Pancreas (tissue), 10 donors: ENCODE data around the gene TSPAN9. TPM values are rescaled to one million over a fixed set of nuclear protein-coding genes. Genes with fewer than 3 reads are reported as not detected.
A peak's percentile ranks its signal among the peaks of the same experiment; 100 is the strongest.

Experiments
- ATAC-seq, 4 donors: fragments of 200-7000 bp; cut with Tn5 transposase; one replicate each; pipeline versions ENCODE4 v1.8.0 to v1.9.1; 2020; ENCODE audit warnings: mild to moderate bottlenecking in 4 of 4, moderate library complexity in 4 of 4
- DNase-seq, 6 donors: peaks; one replicate each; pipeline ENCODE4 v3.0.0-alpha.2; 2020
- FAIRE-seq: peaks from 2 replicates; lab custom pipeline; 2012; peaks lifted over from hg19 to GRCh38; lab: Jason Lieb, UNC
- H3K27ac ChIP-seq, 4 donors: fragments of 200-600 bp; sonication (generic); 1 replicate in 3 of 4; 2 replicates in 1 of 4; pipeline versions ENCODE4 v1.5.0 to v1.8.0; 2020
- H3K27me3 ChIP-seq, 4 donors: fragments of 200-600 bp; one replicate each; pipeline ENCODE4 v1.8.0; 2021
- H3K36me3 ChIP-seq, 3 donors: fragments of 200-600 bp; sonication (generic) in 1 of 3; one replicate each; pipeline versions ENCODE4 v1.5.0 to v1.8.0; 2020 to 2021
- H3K4me1 ChIP-seq, 3 donors: fragments of 200-600 bp; one replicate each; pipeline ENCODE4 v1.8.0; 2021
- H3K4me3 ChIP-seq, 4 donors: fragments of 200-600 bp; sonication (generic) in 2 of 4; one replicate each; pipeline versions ENCODE4 v1.5.0 to v1.8.0; 2020 to 2021
- H3K9me3 ChIP-seq, 4 donors: fragments of 200-600 bp; one replicate each; pipeline ENCODE4 v1.8.0; 2021
- WGBS, 2 donors: extraction: QIAGEN DNeasy Blood & Tissue Kit; methylation state at CpG; one replicate each; pipeline ENCODE4 v1.1.7; 2013; 5-methylcytosine and 5-hydroxymethylcytosine counted together
- intact Hi-C, 3 donors: fragments of 100-400 bp; cut with DNase I; formaldehyde crosslinking; loops; one replicate each; pipeline versions ENCODE4 v1.11.1 to v1.14.2; 2022
- polyA plus RNA-seq, 2 donors: library from polyadenylated mRNA; stranded (reverse); fragments of 200-250 nt; gene quantifications; one replicate each; pipeline ENCODE4 v1.2.3, GENCODE V29; 2013
- total RNA-seq, 6 donors: library from RNA; stranded (reverse); fragmentation: NEBNext Ultra II Directional in 4 of 6; extraction: Animal tissue kit (Norgen Biotek cat#: 25700) in 4 of 6; gene quantifications; one replicate each; pipeline versions ENCODE4 v1.2.1 to v1.2.4, GENCODE V29; 2021 to 2023
- TF ChIP-seq, protein P1 (sequence below), 4 donors: fragments of 200-600 bp; sonication (generic) in 3 of 4; IDR thresholded peaks; one replicate each; pipeline versions ENCODE4 v1.5.0 to v1.8.0; 2021; ENCODE audit warnings: antibody characterized with exemption in 4 of 4
- donor health status: healthy with polysubstance abuse.
- donor health status: DM: no; HTN: no; CAD: no; lungs with moderate emphysema.
- donor health status: DM: no; HTN: no; CAD: no.
- donor health status: control.
- donor health status: control.
- donor health status: Bipolar disorder and iron deficiency.
- donor health status: DM: yes; HTN: yes; CAD: no.
- donor health status: DM: no; HTN: no; CAD: no.
- donor health status: DM: no; HTN: no; CAD: no.
- donor health status: DM: yes; HTN: yes; CAD: no.

The TSPAN9 gene
- total and polyA plus RNA-seq, 8 donors, result 7.8 to 19.5 (median 13.0) TPM

DNA sequence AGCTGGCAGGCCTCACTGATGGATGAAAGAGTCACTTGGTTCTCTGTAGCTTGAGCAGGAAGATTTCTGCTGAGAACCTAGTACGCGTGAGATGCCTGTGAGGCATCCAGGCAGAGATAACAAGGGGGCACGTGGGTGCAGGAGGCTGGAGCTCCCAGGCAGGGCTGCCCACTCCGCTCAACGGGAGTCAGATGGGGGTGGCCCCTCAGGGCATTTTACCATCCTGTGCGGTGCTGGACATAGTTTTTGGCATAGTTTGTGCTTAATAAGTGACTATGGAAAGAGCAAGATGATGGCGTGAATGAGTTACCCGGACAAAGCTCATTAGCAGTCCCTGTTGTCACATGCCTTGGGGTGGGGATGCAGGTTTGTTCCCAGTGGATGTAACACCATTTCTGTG lies 182.8 kb downstream of the TSPAN9 start:
- no peak for FAIRE-seq
- Histone ChIP-seq H3K4me3 (no peak overlapping the region), H3K9me3 (no peaks in the 10 kb centered on the region), H3K27ac (no peak overlapping the region), H3K4me1 (no peaks in the 10 kb centered on the region), H3K27me3 (no peaks in the 10 kb centered on the region), H3K36me3 (no peaks in the 10 kb centered on the region)
- ATAC-seq, result peak in 1 of 4 donors; percentile 17
- no peak for DNase-seq
- TF ChIP-seq, protein P1, sequence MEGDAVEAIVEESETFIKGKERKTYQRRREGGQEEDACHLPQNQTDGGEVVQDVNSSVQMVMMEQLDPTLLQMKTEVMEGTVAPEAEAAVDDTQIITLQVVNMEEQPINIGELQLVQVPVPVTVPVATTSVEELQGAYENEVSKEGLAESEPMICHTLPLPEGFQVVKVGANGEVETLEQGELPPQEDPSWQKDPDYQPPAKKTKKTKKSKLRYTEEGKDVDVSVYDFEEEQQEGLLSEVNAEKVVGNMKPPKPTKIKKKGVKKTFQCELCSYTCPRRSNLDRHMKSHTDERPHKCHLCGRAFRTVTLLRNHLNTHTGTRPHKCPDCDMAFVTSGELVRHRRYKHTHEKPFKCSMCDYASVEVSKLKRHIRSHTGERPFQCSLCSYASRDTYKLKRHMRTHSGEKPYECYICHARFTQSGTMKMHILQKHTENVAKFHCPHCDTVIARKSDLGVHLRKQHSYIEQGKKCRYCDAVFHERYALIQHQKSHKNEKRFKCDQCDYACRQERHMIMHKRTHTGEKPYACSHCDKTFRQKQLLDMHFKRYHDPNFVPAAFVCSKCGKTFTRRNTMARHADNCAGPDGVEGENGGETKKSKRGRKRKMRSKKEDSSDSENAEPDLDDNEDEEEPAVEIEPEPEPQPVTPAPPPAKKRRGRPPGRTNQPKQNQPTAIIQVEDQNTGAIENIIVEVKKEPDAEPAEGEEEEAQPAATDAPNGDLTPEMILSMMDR (IDR thresholded peaks at IDR 0.05), result no peak
- WGBS, 2 donors, result 66 to 71% methylated on average over 8 of the region's 8 CpGs
- intact Hi-C loops, result no loop called here

DNA sequence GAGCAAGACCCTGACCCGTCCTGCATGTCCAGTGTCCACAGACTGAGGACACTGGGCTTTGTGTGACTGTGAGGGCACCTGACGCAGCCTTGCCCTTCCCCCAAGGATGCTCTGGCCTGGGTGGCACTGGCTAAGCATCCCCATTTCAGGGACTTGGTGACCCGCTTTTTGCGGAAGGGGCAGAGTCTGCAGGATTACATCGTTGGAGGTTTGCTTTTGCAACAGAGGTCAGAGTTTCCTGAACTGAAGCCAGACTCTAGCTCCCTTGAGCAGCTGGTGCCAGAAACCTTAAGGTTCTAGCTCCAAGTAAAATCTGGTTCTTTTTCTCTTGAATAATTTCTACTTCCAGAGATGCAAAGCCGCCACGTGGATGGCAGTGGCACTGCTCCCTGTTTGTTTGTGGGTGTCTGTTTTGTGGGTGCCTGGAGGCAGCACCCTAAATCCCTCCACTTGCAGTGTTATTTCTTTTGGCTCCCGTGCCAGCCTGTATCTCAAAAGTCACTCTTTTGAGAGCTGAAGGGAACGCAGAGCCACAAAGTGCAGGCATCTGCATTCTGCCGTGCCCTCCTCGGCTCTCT lies 184.7 kb downstream of the TSPAN9 start:
- Histone ChIP-seq H3K9me3 (no peaks in the 10 kb centered on the region), H3K36me3 (no peaks in the 10 kb centered on the region), H3K4me1 (no peaks in the 10 kb centered on the region), H3K27ac (no peak overlapping the region), H3K4me3 (no peak overlapping the region), H3K27me3 (no peaks in the 10 kb centered on the region)
- WGBS, 2 donors, result 70 to 72% methylated on average over 11 of the region's 11 CpGs
- intact Hi-C loops, result no loop called here
- peak in 1 of 4 donors; percentile 24 for ATAC-seq
- TF ChIP-seq, protein P1 (IDR thresholded peaks at IDR 0.05), result no peak
- no peak for FAIRE-seq
- DNase-seq, result no peak

DNA sequence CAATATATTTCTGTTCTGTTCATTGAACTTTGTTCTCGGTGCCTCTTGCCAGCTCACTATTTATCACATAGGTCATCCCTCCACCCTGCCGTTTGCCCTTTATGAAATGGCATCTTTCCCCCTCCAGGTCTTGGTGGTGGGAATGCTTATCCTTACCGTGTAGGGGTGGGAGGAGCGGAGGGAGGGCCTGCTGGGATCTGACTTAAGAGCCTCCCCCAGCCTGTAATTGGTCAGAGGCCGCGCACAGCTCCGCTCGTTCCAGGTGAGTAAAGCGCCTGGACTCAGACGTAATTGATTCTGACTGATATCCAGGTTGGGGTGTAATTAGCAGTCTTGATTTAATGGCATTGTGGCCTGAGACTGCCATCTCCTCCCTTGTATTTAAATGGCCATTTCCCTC lies 185.3 kb downstream of the TSPAN9 start:
- ATAC-seq (no peak), DNase-seq (no peak), FAIRE-seq (no peak)
- intact Hi-C loops, result no loop called here
- 89 to 91% methylated on average over 10 of the region's 10 CpGs for WGBS, 2 donors
- Histone ChIP-seq H3K4me3 (no peak overlapping the region), H3K36me3 (no peaks in the 10 kb centered on the region), H3K4me1 (no peaks in the 10 kb centered on the region), H3K9me3 (no peaks in the 10 kb centered on the region), H3K27me3 (no peaks in the 10 kb centered on the region), H3K27ac (no peak overlapping the region)
- TF ChIP-seq, protein P1 (IDR thresholded peaks at IDR 0.05), result no peak

DNA sequence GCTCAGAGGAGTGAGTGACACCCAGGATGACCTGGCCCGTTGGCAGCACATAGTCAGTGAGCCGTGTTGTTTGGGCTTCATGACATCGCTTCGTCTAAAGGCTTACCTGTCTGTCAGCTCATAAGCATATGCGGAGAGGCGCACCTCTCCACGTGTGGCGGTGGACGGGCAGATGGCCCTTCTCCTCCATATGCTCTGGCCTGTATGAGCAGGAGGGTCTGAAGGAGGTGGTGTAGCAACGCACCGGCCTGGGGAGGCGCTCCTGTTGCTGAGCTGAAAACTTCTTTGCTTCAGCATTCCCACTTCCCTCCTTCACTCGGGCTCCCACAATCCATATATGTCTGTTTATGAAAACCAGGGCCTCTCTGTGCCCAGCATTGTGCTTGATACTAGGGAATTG lies 186.1 kb downstream of the TSPAN9 start:
- H3K4me1 ChIP-seq, result no peaks in the 10 kb centered on the region

More for the DNA sequence above, 186.1 kb downstream of the TSPAN9 start:
- TF ChIP-seq, protein P1 (IDR thresholded peaks at IDR 0.05), result no peak
- no peak for DNase-seq
- Histone ChIP-seq H3K4me3 (no peak overlapping the region), H3K27me3 (no peaks in the 10 kb centered on the region), H3K36me3 (no peaks in the 10 kb centered on the region), H3K27ac (no peak overlapping the region), H3K9me3 (no peaks in the 10 kb centered on the region)
- WGBS, 2 donors, result 90 to 92% methylated on average over 13 of the region's 13 CpGs
- no peak for FAIRE-seq
- ATAC-seq, result no peak
- intact Hi-C loops, result no loop called here
